HG02798 (cell line): ENCODE data around the gene GP5.

Experiments
- ATAC-seq: cut with Tn5 transposase; IDR thresholded peaks from one replicate; pipeline ENCODE4 v1.9.1; 2021; ENCODE audit warnings: mild to moderate bottlenecking; ENCODE audit not compliant: unreplicated experiment, poor library complexity

GP5 gene

GRCh38 chr3:194399874-194400411 lies 877 bp upstream of the GP5 start:
- no peak for ATAC-seq

GRCh38 chr3:194397757-194398312 lies 1.2 kb downstream of the GP5 start:
- ATAC-seq: no peak

DNA sequence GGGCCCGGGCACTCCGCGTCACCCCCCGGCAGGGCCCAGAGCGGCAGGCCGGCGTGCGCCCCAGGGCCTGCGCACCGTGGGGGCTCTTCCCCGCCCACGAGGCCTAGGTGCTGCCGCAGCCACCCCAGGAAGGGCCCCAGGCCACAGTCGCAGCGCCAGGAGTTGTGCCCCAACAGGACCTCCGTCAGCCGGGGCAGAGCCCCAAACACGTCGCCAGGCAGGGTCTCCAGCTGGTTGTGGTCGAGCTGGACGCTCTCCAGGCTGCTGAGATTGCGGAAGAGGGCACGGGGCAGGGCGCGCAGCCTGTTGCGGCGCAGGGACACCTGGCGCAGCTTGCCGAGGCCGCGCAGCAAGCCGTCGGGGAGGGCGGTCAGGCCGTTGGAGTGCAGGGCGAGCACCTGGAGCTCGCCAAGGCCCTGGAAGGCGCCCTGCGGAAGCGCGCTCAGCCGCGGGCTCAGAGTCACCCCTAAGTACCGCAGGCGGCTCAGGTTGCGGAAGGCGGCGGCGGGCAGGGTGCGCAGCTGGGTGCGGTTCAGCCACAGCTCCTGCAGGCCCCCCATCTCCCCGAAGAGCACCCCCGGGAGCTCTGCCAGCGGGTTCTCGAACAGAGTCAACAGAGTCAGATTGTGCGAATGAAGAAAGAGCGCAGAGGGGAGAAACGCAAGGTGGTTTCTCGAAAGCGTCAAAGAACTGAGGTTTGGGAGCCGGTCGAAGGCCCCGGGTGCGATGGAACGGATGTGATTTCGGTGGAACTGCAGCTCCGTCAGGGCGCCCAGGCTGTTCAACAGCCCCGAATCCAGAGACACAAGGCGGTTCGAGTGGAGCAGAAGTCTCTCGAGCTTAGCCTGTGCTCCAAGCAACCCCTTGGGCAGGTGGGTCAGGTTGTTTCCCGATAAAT lies 2.0 kb downstream of the GP5 start:
- ATAC-seq: no peak

- no peak for ATAC-seq
Observed at GRCh38 chr3:194396539-194396858, 2.6 kb downstream of the GP5 start.

DNA sequence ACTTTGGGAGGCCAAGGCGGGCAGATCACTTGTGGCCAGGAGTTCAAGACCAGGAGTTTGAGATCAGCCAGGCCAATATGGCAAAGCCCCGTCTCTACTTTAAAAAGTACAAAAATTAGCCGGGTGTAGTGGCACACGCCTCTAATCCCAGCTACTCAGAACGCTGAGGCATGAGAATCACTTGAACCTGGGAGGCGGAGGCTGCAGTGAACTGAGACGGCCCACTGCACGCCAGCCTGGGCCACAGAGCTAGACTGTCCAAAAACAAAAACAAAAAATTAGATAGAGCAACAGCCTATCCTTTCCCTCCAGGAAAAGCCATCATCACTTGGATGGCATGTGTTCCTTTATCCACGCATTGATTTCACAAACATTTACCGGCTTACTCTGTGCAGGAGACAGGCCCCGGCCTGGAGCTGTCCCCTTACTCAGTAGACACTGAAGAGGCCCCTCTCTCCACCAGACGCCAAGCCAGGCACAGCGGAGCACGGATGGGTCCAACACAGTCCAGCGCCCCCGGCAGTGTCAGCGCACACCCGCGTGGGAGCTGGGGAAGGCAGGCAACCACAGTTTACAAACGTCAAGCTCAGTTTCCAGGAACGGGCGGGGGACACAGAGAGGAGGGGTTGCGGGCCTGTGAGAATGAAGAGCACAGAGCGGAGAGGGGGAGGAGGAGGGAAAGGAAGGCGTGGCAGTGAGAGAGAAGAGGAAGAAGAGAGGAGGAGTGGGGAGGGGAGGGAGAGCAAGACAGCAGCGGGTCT lies 3.1 kb downstream of the GP5 start:
- ATAC-seq: no peak

DNA sequence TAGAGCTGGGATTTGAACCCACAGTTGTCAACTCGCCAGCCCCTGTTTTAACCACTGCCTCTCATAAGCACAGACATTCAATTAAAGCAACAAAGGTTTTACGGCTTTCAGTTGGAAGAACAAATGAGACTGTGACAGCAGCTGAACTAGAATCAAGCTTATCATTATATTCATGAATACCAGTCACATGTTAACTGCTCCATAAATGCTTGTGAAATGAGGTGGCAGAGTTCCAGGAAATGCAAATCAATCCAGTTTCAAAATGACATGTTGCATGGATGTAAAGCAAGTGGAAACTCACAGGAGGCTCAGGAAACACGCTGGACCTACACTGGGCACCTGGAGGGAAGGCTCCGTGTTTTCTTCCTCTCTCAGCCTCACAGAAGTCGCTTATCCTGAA lies 3.9 kb downstream of the GP5 start:
- ATAC-seq: no peak

DNA sequence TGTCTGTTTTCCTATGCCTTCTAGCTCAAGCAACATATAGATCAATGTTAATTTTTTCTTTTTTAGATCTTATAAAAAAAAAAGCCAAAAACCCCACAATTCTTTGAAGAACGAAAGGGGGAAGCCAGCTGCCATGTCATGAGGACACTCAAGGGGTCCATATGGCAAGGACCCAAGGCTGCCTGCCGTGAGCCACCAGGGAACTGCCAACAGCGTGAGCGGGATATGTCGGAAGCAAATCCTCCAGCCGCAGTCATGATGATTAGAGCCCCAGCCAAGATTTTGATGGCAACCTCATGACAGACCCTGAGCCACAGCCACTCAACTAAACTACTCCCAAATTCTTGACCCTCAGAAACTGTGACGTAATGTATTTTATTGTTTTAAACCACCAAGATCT lies 6.5 kb downstream of the GP5 start:
- no peak for ATAC-seq

- no peak for ATAC-seq
Observed at GRCh38 chr3:194390835-194391234, 8.2 kb downstream of the GP5 start.

- no peak for ATAC-seq
Observed at GRCh38 chr3:194389269-194389668, 9.8 kb downstream of the GP5 start.

GRCh38 chr3:194387926-194388418 lies 11.1 kb downstream of the GP5 start:
- ATAC-seq: no peak

GRCh38 chr3:194387276-194387675 lies 11.8 kb downstream of the GP5 start:
- ATAC-seq: no peak

GRCh38 chr3:194386648-194387047 lies 12.4 kb downstream of the GP5 start:
- ATAC-seq: no peak

DNA sequence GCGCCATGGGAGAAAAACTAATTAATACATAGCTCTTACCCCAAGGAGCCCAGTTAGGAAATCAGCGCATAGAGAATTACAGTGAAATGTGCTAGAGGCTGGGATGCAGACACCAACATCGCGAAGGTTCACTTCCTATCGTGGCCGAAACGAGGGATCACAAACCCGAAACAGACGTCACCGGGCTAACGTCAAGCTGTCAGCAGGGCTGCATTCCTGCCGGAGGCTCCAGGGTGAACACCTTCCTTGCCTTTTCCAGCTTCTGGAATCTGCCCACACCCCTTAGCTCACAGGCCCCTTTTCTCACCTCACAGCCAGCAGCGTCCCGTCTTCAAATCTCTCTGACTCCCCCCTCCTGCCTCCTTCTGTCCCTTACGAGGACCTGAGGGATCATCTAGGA lies 13.0 kb downstream of the GP5 start:
- no peak for ATAC-seq

GRCh38 chr3:194384569-194385001 lies 14.5 kb downstream of the GP5 start:
- no peak for ATAC-seq

- no peak for ATAC-seq
Observed at GRCh38 chr3:194384156-194384555, 14.9 kb downstream of the GP5 start.

GRCh38 chr3:194383276-194383940 lies 15.7 kb downstream of the GP5 start:
- no peak for ATAC-seq

GRCh38 chr3:194382892-194383223 lies 16.2 kb downstream of the GP5 start:
- no peak for ATAC-seq

GRCh38 chr3:194382196-194382891 lies 16.7 kb downstream of the GP5 start:
- ATAC-seq: no peak

GRCh38 chr3:194381460-194381875 lies 17.6 kb downstream of the GP5 start:
- no peak for ATAC-seq

DNA sequence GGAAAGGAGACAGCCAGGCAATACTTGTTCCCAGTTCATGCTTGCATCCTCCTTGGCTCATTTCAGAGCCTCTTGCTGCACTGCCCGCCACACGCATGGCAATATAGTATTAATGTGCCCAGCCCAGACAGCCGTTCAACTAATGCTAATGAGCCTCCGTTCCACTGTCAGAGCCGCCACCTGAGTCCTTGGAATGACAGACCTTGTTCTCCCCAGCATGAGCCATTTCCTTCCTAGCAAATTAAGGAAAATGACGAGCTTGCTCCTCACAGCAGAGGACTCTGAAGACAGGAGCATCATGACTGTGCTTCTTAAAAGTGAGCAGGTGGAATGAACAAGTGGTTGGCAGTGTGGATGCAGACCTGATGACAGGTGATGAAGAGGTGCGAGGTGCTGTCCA lies 18.7 kb downstream of the GP5 start:
- ATAC-seq: no peak
